HG03460 (cell line): ENCODE data around the gene IFRD2.
"Not testable (repeated sequence)": the region's sequence is repeated elsewhere in the genome, so short reads cannot be mapped to it uniquely, and the experiment has no call there.

Experiments
- ATAC-seq: cut with Tn5 transposase; IDR thresholded peaks from one replicate; pipeline ENCODE4 v1.9.1; 2021; ENCODE audit not compliant: unreplicated experiment

Gene IFRD2

DNA sequence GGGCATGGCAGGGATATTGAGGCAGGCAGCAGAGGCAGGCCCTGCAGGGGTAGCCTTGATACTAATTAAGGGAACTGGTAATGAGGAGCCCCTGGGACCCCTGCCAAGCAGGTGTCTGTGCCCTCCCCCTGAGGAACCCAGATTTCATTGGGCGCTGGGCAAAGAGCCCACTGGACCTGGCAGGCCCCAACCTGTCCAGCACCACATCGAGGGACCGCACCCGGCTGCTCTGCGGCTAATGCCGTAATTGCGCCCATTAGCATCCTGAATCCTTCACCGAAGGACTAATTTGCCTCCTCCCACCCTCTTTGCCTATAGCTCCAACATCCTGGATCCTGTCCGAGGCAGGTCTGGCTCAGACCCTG is 37.0 kb downstream of the IFRD2 start:
- ATAC-seq, result no peak

GRCh38 chr3:50254577-50255250 is 37.5 kb downstream of the IFRD2 start:
- ATAC-seq, result no peak

DNA sequence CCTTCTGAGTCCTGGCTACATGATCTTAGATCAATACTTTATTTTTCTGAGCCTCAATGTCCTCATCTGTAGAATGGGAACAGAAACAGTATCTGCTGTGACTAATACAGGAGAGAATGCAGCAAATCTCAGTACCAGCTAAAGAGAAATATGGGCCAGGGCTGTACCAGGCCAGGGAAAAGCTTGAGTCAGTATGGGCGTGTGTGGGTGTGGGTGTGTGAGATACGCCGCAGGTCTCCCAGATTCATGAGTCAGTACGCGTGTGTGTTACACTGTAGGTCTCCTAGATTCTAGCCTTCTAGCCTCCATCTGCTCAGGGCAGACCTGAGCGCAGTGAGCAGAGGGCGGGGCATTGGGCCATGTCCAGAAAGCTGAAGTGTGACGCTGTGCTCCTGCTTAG is 41.0 kb downstream of the IFRD2 start:
- ATAC-seq, result no peak

GRCh38 chr3:50250514-50250913 is 41.7 kb downstream of the IFRD2 start:
- no peak for ATAC-seq

DNA sequence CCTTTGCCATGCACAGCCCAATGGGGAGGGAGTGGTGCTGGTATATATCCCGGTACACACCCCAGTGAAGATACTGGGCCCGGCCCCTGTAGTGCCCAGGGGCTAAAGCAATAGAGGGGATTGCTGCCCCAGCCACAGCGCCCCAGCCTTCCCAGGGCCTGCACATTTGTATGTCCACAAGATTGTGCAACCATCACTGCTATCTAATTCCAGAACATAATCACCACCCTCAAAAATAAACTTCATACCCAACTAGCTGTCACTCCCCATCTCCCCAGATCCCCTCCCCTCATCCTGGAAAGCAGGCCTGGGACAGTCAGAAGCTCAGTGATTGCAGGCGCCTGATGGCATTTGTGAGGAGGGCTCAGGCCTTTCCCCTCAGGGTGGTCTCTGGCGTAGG is 42.8 kb downstream of the IFRD2 start:
- no peak for ATAC-seq

DNA sequence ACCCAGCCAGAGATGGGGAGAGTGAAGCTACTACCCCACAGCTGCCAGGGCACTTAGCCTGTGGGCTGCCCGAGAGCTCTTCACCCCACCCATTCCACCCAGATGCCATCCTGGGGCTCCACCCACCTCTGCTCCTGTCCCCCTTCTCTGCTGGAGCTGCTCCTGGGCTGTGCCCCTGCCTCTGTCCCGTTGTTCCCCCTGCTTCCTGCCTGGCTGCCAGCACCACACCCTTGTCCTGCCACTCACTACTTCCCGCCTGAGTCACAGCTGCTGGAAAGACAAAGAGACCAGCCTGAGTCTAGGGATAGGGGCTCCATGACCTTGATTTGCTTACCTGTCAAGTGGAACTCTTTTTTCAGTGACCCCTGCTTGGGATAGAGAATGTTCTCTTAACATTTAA is 43.8 kb downstream of the IFRD2 start:
- no peak for ATAC-seq

- ATAC-seq, result peak; percentile 39
Measured at GRCh38 chr3:50246517-50246954, 45.7 kb downstream of the IFRD2 start.

DNA sequence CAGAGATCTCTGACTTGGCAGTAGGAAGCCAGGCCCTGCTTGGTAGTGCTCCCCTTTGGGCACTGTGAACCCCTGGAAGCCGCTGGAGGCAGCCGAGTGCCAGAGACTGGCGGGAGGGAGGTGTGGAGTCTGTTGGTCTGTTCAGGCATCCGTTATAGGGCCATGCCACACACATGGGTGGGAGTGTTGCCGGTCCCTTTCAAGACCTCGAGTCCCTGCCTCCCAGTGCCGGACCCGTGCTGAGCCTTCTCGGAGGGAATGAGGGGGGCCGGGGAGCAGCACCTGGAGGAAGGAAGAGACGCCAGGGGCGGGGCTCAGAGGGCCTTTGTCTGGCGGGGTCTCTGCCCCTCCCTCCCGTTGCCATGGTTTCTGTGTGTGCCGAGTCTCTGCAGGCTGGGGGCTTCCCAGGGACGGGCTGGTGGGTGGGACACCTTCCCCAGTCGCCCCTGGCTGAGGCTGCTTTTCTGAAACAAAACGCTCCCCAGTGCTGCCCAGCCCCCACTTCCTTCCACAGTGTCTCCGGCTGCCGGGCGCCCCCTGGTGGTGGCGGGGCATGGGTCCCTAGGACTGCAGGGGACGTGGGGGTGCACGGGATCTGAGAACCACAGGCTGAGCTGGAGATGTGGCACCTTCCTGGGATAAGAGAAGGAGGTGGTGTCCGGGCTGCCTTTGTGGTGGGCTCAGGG is 46.3 kb downstream of the IFRD2 start:
- peak; percentile 74 for ATAC-seq

- no peak for ATAC-seq
Measured at GRCh38 chr3:50245251-50245745, 46.9 kb downstream of the IFRD2 start.

DNA sequence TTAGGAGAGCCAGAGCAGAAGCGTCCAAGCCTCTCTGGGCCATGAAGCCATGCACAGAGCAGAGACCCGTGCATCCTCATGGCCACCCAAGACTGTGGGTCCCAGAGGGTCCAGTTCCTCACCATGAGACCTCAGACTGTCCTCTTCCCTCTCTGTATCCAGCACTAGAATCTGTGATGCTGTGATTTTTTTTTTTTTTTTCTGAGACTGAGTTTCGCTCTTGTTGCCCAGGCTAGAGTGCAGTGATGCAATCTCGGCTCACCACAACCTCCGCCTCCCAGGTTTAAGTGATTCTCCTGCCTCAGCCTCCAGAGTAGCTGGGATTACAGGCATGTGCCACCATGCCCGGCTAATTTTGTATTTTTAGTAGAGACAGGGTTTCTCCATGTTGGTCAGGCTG is 47.4 kb downstream of the IFRD2 start:
- not testable (repeated sequence) for ATAC-seq

- ATAC-seq, result no peak
Measured at GRCh38 chr3:50243543-50243895, 48.7 kb downstream of the IFRD2 start.

DNA sequence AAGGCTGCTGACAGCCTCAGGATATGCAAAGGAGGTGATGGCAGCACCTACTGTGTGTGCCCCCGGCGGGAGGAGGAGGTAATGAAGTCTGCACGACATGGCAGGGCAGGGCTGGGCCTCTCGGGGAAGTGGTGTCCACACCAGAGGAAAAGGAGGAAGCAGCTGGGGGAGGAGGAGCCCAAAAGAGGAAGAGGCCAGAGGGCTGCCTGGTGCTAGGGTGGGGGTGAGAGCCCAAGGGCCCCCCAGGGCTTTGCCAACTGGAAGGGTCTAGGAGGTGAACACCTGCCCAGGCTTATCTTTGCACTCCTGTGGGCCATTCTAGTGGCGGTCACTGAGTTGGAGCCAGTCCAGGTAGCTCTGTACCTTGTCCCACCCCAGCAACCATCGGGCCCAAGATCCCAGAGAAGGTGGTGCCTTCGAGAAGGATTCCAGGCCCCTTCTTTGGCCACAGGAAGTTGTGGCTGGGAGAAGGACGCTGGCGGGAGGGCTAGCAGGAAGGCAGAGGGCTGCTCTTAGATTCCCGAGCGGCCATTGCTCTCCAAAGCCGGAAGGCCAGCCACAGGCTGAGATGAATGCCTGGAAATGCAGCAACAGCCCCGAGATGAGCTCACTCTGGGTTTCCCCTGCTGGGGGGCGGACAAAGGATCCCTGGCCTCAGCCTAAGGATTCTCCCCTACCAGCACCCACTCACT is 49.2 kb downstream of the IFRD2 start:
- ATAC-seq, result no peak

- ATAC-seq, result no peak
Measured at GRCh38 chr3:50242381-50242770, 49.9 kb downstream of the IFRD2 start.

DNA sequence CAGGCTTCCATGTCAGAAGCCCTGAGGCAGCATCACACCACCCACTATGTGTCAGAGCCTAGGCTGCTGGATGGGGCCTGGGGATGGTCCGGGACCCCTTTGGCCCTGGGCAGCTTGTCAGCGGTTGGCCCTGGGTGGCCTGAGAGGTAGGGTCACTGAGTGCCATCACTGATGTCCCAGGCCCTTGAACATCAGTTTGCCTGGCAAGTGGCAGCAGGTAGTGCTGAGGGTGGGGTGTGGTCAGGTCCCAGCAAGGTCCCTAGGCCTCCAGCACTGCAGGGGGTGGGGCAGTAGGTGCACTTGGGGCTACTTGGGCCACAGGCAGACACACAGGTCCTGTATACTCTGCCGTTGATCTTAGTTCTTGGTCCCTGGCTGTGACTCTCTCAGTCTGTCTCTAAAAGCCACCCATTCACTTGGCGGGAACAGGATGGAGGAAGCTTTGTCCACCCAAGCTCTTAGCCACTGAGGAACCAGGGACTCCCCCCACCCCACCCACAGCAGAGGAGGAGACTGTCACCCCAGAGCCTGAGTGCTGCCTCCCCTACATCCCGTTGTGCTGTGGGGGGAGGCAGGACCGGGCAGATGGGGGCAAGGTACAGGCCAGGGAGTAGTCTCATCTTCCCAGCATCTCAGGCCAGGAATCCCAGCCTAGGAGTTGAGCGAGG is 50.4 kb downstream of the IFRD2 start:
- ATAC-seq, result no peak

GRCh38 chr3:50241163-50241562 is 51.1 kb downstream of the IFRD2 start:
- ATAC-seq, result no peak

GRCh38 chr3:50239649-50240048 is 52.6 kb downstream of the IFRD2 start:
- ATAC-seq, result no peak

GRCh38 chr3:50238549-50239026 is 53.6 kb downstream of the IFRD2 start:
- no peak for ATAC-seq

GRCh38 chr3:50237754-50238548 is 54.3 kb downstream of the IFRD2 start:
- no peak for ATAC-seq
